ENCODE measurements around the gene GGA3. TPM values are rescaled to one million over a fixed set of nuclear protein-coding genes. Genes with fewer than 3 reads are reported as not detected.

Gene GGA3
- total and polyA plus RNA-seq, 12 donors = 8.0 to 51.5 (median 23.7) TPM

GRCh38 chr17:75239214-75239613, 22.2 kb downstream of the GGA3 start:
- Histone ChIP-seq H3K27ac (peak overlapping the region in 1 of 5 donors; percentile 47), H3K36me3 (replicated peaks in 1 of 2) (peaks cover 0 to 96% of the 10 kb centered on the region in 2 donors), H3K4me1 (replicated peaks in 1 of 2) (no peaks in the 10 kb centered on the region), H3K9me3 (replicated peaks in 1 of 3) (no peaks in the 10 kb centered on the region), H3K27me3 (no peaks in the 10 kb centered on the region), H3K4me3 (no peak overlapping the region)
- TF ChIP-seq, protein P1, sequence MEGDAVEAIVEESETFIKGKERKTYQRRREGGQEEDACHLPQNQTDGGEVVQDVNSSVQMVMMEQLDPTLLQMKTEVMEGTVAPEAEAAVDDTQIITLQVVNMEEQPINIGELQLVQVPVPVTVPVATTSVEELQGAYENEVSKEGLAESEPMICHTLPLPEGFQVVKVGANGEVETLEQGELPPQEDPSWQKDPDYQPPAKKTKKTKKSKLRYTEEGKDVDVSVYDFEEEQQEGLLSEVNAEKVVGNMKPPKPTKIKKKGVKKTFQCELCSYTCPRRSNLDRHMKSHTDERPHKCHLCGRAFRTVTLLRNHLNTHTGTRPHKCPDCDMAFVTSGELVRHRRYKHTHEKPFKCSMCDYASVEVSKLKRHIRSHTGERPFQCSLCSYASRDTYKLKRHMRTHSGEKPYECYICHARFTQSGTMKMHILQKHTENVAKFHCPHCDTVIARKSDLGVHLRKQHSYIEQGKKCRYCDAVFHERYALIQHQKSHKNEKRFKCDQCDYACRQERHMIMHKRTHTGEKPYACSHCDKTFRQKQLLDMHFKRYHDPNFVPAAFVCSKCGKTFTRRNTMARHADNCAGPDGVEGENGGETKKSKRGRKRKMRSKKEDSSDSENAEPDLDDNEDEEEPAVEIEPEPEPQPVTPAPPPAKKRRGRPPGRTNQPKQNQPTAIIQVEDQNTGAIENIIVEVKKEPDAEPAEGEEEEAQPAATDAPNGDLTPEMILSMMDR (IDR thresholded peaks at IDR 0.05) = no peak
- TF ChIP-seq POLR2A (IDR thresholded peaks at IDR 0.05) = no peak
- intact Hi-C loops (cut with DNase I) = no loop called here
- 82 to 87% (median 86%) methylated on average over 8 to 12 of the region's 12 CpGs for WGBS, 4 donors
- DNase-seq = no peak

DNA sequence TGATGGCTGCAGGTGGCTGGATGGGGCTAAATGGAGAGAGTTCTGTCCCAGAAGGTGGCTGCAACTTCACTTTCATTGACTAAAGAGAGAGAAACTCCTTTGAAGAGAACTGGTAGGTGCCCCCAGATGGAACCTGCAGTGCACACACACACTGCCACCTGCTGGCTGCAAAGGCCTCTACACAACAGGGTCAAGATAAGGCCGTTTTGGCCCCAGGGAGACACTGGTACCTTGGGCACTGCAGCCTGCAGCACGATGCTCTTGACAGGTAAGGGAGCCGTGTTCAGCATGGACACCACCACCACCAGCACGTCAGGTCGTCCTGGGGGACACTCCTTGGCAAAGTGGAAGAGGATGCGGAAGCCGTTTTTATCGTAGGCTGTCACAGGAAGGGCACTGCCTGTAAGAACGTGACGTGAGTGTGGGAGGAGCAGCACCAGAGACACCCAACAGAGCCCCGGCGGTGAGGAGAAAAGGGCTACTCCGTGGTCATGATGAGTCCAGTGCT, 22.7 kb downstream of the GGA3 start:
- intact Hi-C loops (cut with DNase I) = no loop called here
- no peaks in the 10 kb centered on the region for H3K27me3 ChIP-seq
- TF ChIP-seq, protein P1 (IDR thresholded peaks at IDR 0.05) = peak; percentile 61 to 72 (median 68)
- TF ChIP-seq POLR2A (IDR thresholded peaks at IDR 0.05) = no peak
- 43 to 59% (median 48%) methylated on average over 8 to 13 of the region's 13 CpGs for WGBS, 4 donors
- peak; percentile 33 to 75 (median 64) for DNase-seq
- no peak overlapping the region for H3K4me3 ChIP-seq
- H3K4me1 ChIP-seq (replicated peaks in 1 of 2) = no peaks in the 10 kb centered on the region
- peak overlapping the region in 1 of 5 donors; percentile 47 for H3K27ac ChIP-seq
- no peaks in the 10 kb centered on the region for H3K9me3 ChIP-seq (replicated peaks in 1 of 3)
- peaks cover 0 to 93% of the 10 kb centered on the region in 2 donors for H3K36me3 ChIP-seq (replicated peaks in 1 of 2)

GRCh38 chr17:75238020-75238580, 23.3 kb downstream of the GGA3 start:
- Histone ChIP-seq H3K27ac (peak overlapping the region in 1 of 5 donors; percentile 47), H3K9me3 (replicated peaks in 1 of 3) (no peaks in the 10 kb centered on the region), H3K4me1 (replicated peaks in 1 of 2) (no peaks in the 10 kb centered on the region), H3K36me3 (replicated peaks in 1 of 2) (peaks cover 0 to 87% of the 10 kb centered on the region in 2 donors), H3K27me3 (no peaks in the 10 kb centered on the region), H3K4me3 (no peak overlapping the region)
- TF ChIP-seq, protein P1 (IDR thresholded peaks at IDR 0.05) = no peak
- no peak for TF ChIP-seq POLR2A (IDR thresholded peaks at IDR 0.05)
- DNase-seq = no peak
- 59 to 87% (median 86%) methylated on average over 5 to 11 of the region's 11 CpGs for WGBS, 4 donors
- intact Hi-C loops (cut with DNase I) = no loop called here

DNA sequence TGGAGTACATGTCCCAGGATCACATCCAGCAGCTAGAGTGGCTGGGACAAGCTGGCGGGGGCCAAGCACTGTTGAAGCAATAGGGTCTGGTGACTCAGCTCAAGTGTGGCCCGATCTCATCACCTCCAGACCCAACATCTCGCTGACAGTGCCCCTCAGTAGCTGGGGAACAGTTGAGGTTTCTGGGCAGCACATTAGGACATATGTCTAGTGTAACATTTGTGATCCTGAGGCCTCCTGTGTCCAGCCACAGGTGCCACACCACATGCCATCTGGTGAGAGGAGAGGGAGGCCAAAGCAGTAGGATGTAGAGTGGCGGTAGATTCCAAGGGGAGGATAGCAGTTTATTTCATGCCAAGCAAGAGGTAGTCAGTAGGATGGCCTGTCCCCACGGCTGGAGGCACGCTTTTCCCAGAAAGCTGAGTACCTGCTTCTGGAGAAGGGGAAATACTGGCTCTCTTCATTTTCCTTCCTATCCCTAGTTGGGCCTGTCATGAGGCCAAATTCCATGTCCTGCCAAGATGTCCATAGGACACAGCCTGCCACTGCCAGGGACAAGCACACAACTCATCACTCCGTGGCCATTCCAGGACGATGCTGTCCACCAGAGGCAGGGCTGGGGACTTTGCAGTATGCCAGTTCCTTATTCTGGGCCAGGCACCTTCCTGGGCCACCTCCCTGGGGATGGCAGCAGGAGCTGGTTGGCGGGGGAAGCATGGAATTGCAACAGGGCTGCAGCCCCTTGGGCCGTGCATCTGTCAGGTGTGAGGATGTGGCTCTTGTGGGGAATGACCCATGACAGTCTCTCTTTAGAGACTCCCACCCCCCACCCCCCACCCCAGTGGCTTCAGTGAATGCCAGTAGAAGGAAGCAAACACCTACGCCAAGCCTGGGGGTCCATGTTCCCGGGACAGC, 24.0 kb downstream of the GGA3 start:
- DNase-seq = no peak
- Histone ChIP-seq H3K27ac (no peak overlapping the region), H3K4me3 (no peak overlapping the region), H3K4me1 (replicated peaks in 1 of 2) (no peaks in the 10 kb centered on the region), H3K9me3 (replicated peaks in 1 of 3) (no peaks in the 10 kb centered on the region), H3K27me3 (no peaks in the 10 kb centered on the region), H3K36me3 (replicated peaks in 1 of 2) (peaks cover 0 to 86% of the 10 kb centered on the region in 2 donors)
- WGBS, 4 donors = 53 to 87% (median 76%) methylated on average over 6 to 12 of the region's 12 CpGs
- TF ChIP-seq, protein P1 (IDR thresholded peaks at IDR 0.05) = no peak
- TF ChIP-seq POLR2A (IDR thresholded peaks at IDR 0.05) = no peak
- intact Hi-C loops (cut with DNase I) = no loop called here
